K562 (cell line): ENCODE results near the gene LUC7L. TPM values are rescaled to one million over a fixed set of nuclear protein-coding genes. Genes with fewer than 3 reads are reported as not detected.
A peak's percentile ranks its signal among the peaks of the same experiment; 100 is the strongest.

ENCODE experiments used
- ATAC-seq: fragments of 200-7000 bp; cut with Tn5 transposase; 3 replicates; pipeline ENCODE4 v1.9.1; 2020; ENCODE audit warnings: moderate library complexity
- BruUV-seq: library from RNA; stranded (reverse); fragments of 400-500 nt; replicated peaks from 2 replicates; lab custom pipeline; 2021; lab: Mats Ljungman, UMichigan
- CTCF ChIA-PET: fragments of 300-600 bp; formaldehyde crosslinking; extraction: SDS; loops from one replicate; lab custom pipeline; 2021; ENCODE audit warnings: low intra/inter-chr PET ratio; lab: Yijun Ruan, JAX
- POLR2A ChIA-PET: fragments of 300-600, 350-650 bp; sonication (Branson Sonifier 250); formaldehyde crosslinking; extraction: SDS; loops from one replicate; lab custom pipeline; 2021; ENCODE audit warnings: antibody characterized with exemption, inconsistent platforms; lab: Yijun Ruan, JAX
- DNase-seq, 4 experiments: peaks; one replicate each; pipeline versions ENCODE4 v3.0.0 to v3.0.0-alpha.2; 2011 to 2018; ENCODE audit warnings: low spot score in 3 of 4, mixed read lengths in 3 of 4; ENCODE audit errors: extremely low read depth in 1 of 4
- FAIRE-seq: peaks from 2 replicates; lab custom pipeline; 2011; peaks lifted over from hg19 to GRCh38; lab: Jason Lieb, UNC
- H2AFZ ChIP-seq: 2 replicates; pipeline ENCODE4 v1.6.0; 2011; ENCODE audit warnings: low read depth, low read length, control low read depth, inconsistent platforms
- H3K27ac ChIP-seq: fragments of 200-600 bp; 3 replicates; pipeline ENCODE4 v1.8.0; 2011; ENCODE audit warnings: low read depth, mild to moderate bottlenecking, control low read depth, inconsistent platforms, low read length, moderate library complexity, mixed read lengths; ENCODE audit errors: extremely low read depth
- H3K27me3 ChIP-seq, 2 experiments: fragments of 300-600 bp in 1 of 2; 2 replicates in 1 of 2; 3 replicates in 1 of 2; pipeline versions ENCODE4 v1.6.0 to v1.8.0; 2011; ENCODE audit warnings: inconsistent platforms in 2 of 2, low read length in 2 of 2, mild to moderate bottlenecking in 1 of 2, mixed read lengths in 1 of 2, moderate library complexity in 1 of 2; ENCODE audit not compliant: control insufficient read depth in 2 of 2, insufficient read depth in 2 of 2
- H3K36me3 ChIP-seq: fragments of 300-600 bp; 3 replicates; pipeline ENCODE4 v1.8.0; 2011; ENCODE audit warnings: mild to moderate bottlenecking, low read length, inconsistent platforms; ENCODE audit not compliant: control insufficient read depth, insufficient read depth
- H3K4me1 ChIP-seq, 2 experiments: fragments of 200-600 bp in 1 of 2; replicated peaks in 1 of 2; 2 replicates in 1 of 2; 3 replicates in 1 of 2; pipeline versions ENCODE4 v1.5.1 to v1.8.0; 2011; ENCODE audit warnings: inconsistent platforms in 2 of 2, low read length in 2 of 2, mild to moderate bottlenecking in 1 of 2, mixed read lengths in 1 of 2, moderate library complexity in 1 of 2; ENCODE audit not compliant: control insufficient read depth in 2 of 2, insufficient read depth in 2 of 2
- H3K4me2 ChIP-seq: 2 replicates; pipeline ENCODE4 v1.6.1; 2011; ENCODE audit warnings: low read length, control low read depth, inconsistent platforms, mixed read lengths; ENCODE audit not compliant: insufficient read depth
- H3K4me3 ChIP-seq: fragments of 200-600 bp; sonication (generic), shearing (Covaris generic); 2 replicates; pipeline ENCODE4 v1.5.1; 2016; ENCODE audit warnings: control low read depth, inconsistent platforms
- H3K79me2 ChIP-seq: fragments of 200-600 bp; 3 replicates; pipeline ENCODE4 v1.8.0; 2011; ENCODE audit warnings: low read length, inconsistent platforms; ENCODE audit not compliant: control insufficient read depth, insufficient read depth
- H3K9ac ChIP-seq, 2 experiments: 2 replicates each; pipeline versions ENCODE4 v1.6.0 to v1.6.1; 2011; ENCODE audit warnings: low read depth in 2 of 2, low read length in 2 of 2, control low read depth in 1 of 2, inconsistent platforms in 1 of 2, mild to moderate bottlenecking in 1 of 2, mixed read lengths in 1 of 2; ENCODE audit not compliant: insufficient read depth in 1 of 2
- H3K9me1 ChIP-seq: one replicate; pipeline ENCODE4 v1.6.0; 2011; ENCODE audit warnings: inconsistent platforms, mild to moderate bottlenecking, low read length, moderate library complexity; ENCODE audit not compliant: control insufficient read depth, insufficient read depth
- H3K9me3 ChIP-seq: replicated peaks from 2 replicates; pipeline ENCODE4 v1.5.1; 2011; ENCODE audit warnings: low read depth, low read length, inconsistent platforms; ENCODE audit not compliant: control insufficient read depth, insufficient read depth
- H4K20me1 ChIP-seq: replicated peaks from 2 replicates; pipeline ENCODE4 v1.6.1; 2011; ENCODE audit warnings: low read length, inconsistent platforms, mixed read lengths; ENCODE audit not compliant: control insufficient read depth, insufficient read depth
- CTBP1 ChIP-seq: fragments of 450-650 bp; IDR thresholded peaks from 2 replicates; pipeline ENCODE4 v1.6.1; 2016; ENCODE audit warnings: borderline replicate concordance
- CXXC5 ChIP-seq: fragments of 250-450 bp; sonication (Bioruptor Pico); IDR thresholded peaks from 2 replicates; pipeline ENCODE4 v1.8.0; 2022; ENCODE audit warnings: inconsistent platforms, mild to moderate bottlenecking, moderate library complexity
- HDGF ChIP-seq: fragments of 450-650 bp; IDR thresholded peaks from 2 replicates; pipeline ENCODE4 v1.6.1; 2016
- NCOR1 ChIP-seq: fragments of 450-650 bp; IDR thresholded peaks from 2 replicates; pipeline ENCODE4 v1.6.1; 2016; ENCODE audit warnings: mild to moderate bottlenecking, moderate library complexity
- ZBTB7A ChIP-seq: IDR thresholded peaks from 2 replicates; pipeline ENCODE4 v1.6.1; 2011; ENCODE audit warnings: low read depth, mild to moderate bottlenecking, low read length, moderate library complexity, borderline replicate concordance; ENCODE audit not compliant: control insufficient read depth
- WGBS: fragments of 100-300 bp; shearing (Covaris generic); methylation state at CpG from one replicate; pipeline ENCODE4 v1.1.6; 2016; ENCODE audit warnings: low coverage, mixed read lengths; ENCODE audit not compliant: insufficient coverage; ENCODE audit errors: missing lambda C conversion rate; 5-methylcytosine and 5-hydroxymethylcytosine counted together
- in situ Hi-C: fragments of 300-500 bp; cut with MboI; formaldehyde crosslinking; loops from 4 replicates; pipeline ENCODE4 v1.15.0; 2018; ENCODE audit warnings: inconsistent platforms, mixed read lengths
- intact Hi-C: fragments of 100-400 bp; cut with micrococcal nuclease; formaldehyde crosslinking; loops from 2 replicates; pipeline ENCODE4 v1.14.2; 2022
- polyA plus RNA-seq, 8 experiments: library from polyadenylated mRNA; depleted of rRNA in 4 of 8; stranded (reverse) in 5 of 8; unstranded in 3 of 8; fragments of >200 nt; fragmentation: Nextera tagmentation in 2 of 8; fragmentation: Illumina TruSeq in 1 of 8; extraction: Ambion mirVana in 2 of 8; extraction: Trizol in 1 of 8; gene quantifications; 2 replicates each; pipeline versions ENCODE4 v1.2.1 to v1.2.3, GENCODE V29; 2011 to 2014; ENCODE audit warnings: inconsistent platforms in 1 of 8, missing spikeins in 1 of 8
- total RNA-seq, 7 experiments: library from RNA; depleted of rRNA in 6 of 7; stranded (reverse); fragments of >200 nt in 6 of 7; fragmentation: Illumina TruSeq in 2 of 7; extraction: Trizol in 2 of 7; gene quantifications; 2 replicates each; pipeline versions ENCODE4 v1.2.1 to v1.2.3, GENCODE V29; 2011 to 2021; ENCODE audit warnings: low replicate concordance in 1 of 7

The LUC7L gene
- total and polyA plus RNA-seq, 9 of the 15 experiments (the other 6 are each of a cell fraction or from before 2014, with no cell fraction given): 1.7 to 93.3 (median 59.5) TPM

GRCh38 chr16:152141-153128, 76.8 kb downstream of the LUC7L start, which contains the start of gene HBZ (continued):
- TF ChIP-seq CTBP1 (peak; percentile 48; the same call in 1 of the 2 replicates), NCOR1 (peak; percentile 54), ZBTB7A (peak; percentile 83)

GRCh38 chr16:149024-149660, 80.1 kb downstream of the LUC7L start:
- in situ Hi-C loops (no loop called here), intact Hi-C loops (no loop called here)
- CTCF ChIA-PET: no interaction called here
- Histone ChIP-seq H2AFZ (peak overlapping the region; percentile 54; the same call in 1 of the 2 replicates), H3K4me2 (peak overlapping the region; percentile 39; the same call in 1 of the 2 replicates), H3K9me3 (no peaks in the 10 kb centered on the region), H3K4me3 (no peak overlapping the region), H3K9ac (peak overlapping the region; percentile 25 to 85; a peak in 3 of 4 replicates), H3K79me2 (peaks cover 2% of the 10 kb centered on the region; the same call in 1 of the 3 replicates), H3K27me3 (no peaks in the 10 kb centered on the region), H3K27ac (no peak overlapping the region), H4K20me1 (no peaks in the 10 kb centered on the region), H3K36me3 (no peaks in the 10 kb centered on the region), H3K9me1 (no peaks in the 10 kb centered on the region), H3K4me1 (peaks cover 35 to 39% of the 10 kb centered on the region in 2 experiments)
- 0 out of 2 replicates have a peak, but pooled peaks have one; percentile 11 for TF ChIP-seq CXXC5 (CRISPR knock-in tag)
- TF ChIP-seq HDGF: no peak
- WGBS: 27% methylated on average over 9 of the region's 9 CpGs
- no TSS peak for BruUV-seq
- no peak for ATAC-seq
- no peak for DNase-seq
- POLR2A ChIA-PET: interaction anchor here (0.6 kb wide), 1 partner anchor 115 kb away, joined by 3 read pairs; no protein-coding TSS in a partner anchor
- FAIRE-seq: no peak
